WERI-Rb-1 (cell line): ENCODE measurements around the gene NUP43.
A peak's percentile ranks its signal among the peaks of the same experiment; 100 is the strongest.

Source experiments
- DNase-seq: peaks from one replicate; pipeline ENCODE4 v3.0.0-alpha.2; 2020
- H3K27ac ChIP-seq: fragments of 250-450 bp; sonication (Bioruptor Pico); 2 replicates; pipeline ENCODE4 v1.5.1; 2020; ENCODE audit warnings: mild to moderate bottlenecking, moderate library complexity
- H3K27me3 ChIP-seq: fragments of 250-450 bp; sonication (Bioruptor Pico); 2 replicates; pipeline ENCODE4 v1.5.1; 2021; ENCODE audit warnings: mild to moderate bottlenecking, low read depth, moderate library complexity; ENCODE audit not compliant: insufficient read depth, severe bottlenecking
- H3K36me3 ChIP-seq: fragments of 250-450 bp; sonication (Bioruptor Pico); 2 replicates; pipeline ENCODE4 v1.5.1; 2020; ENCODE audit warnings: mild to moderate bottlenecking, moderate library complexity
- H3K4me3 ChIP-seq: 2 replicates; pipeline ENCODE4 v1.5.1; 2011; ENCODE audit warnings: low read depth, mild to moderate bottlenecking, control low read depth, low read length
- H3K9me3 ChIP-seq: fragments of 250-450 bp; sonication (Bioruptor Pico); 2 replicates; pipeline ENCODE4 v1.5.1; 2021; ENCODE audit warnings: mild to moderate bottlenecking, moderate library complexity; ENCODE audit not compliant: severe bottlenecking
- TF ChIP-seq, protein P1 (sequence below): IDR thresholded peaks from 2 replicates; pipeline ENCODE4 v1.5.1; 2011; ENCODE audit warnings: low read depth, mild to moderate bottlenecking, control low read depth, inconsistent platforms, low read length

Gene NUP43, protein sequence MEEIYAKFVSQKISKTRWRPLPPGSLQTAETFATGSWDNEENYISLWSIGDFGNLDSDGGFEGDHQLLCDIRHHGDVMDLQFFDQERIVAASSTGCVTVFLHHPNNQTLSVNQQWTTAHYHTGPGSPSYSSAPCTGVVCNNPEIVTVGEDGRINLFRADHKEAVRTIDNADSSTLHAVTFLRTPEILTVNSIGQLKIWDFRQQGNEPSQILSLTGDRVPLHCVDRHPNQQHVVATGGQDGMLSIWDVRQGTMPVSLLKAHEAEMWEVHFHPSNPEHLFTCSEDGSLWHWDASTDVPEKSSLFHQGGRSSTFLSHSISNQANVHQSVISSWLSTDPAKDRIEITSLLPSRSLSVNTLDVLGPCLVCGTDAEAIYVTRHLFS

DNA sequence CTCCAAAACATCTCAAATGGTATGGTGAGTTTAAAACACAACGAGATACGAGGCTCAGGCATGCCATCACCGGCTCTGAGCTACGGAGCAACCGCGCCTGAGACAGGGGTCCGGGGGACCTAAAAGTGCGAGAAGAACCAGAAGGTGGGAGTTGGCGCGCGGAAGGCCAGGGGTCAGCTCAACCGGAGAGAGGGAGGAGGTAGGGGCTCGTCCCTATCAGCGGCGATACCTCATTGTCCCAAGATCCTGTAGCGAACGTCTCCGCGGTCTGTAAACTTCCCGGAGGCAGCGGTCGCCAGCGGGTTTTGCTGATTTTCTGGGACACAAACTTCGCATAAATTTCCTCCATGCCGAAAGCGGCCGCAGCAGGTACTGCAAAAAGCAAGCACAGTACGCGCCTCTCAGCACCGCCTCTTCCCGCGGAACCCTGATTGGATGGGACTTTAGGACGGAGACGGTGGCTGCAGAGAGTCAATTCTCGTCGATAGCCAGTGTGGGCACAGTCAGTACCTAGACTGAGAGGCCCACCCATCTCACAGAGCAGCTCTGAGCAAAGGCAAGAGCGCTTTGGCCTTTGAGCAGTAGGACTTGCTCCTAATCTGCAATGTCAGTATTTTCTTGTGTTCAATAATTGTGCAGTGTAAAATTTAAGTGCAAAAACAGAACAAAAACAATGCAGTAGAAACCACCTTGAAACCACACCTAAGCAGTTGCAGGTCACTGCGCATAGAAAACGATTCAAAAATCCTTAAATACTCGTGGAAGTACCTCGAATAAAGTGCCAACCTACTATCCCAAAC is at the start of gene NUP43:
Gene NUP43, minus strand, starts transcription at position 383 of the 800 bp plus-strand sequence. Its CDS starts 34 bp downstream, at position 349.
- H3K27ac ChIP-seq: peak within 1 kb of the TSS; percentile 72
- H3K36me3 ChIP-seq: peaks cover 30% of the 10 kb centered on the region
- DNase-seq: peak; percentile 96
- TF ChIP-seq, protein P1, sequence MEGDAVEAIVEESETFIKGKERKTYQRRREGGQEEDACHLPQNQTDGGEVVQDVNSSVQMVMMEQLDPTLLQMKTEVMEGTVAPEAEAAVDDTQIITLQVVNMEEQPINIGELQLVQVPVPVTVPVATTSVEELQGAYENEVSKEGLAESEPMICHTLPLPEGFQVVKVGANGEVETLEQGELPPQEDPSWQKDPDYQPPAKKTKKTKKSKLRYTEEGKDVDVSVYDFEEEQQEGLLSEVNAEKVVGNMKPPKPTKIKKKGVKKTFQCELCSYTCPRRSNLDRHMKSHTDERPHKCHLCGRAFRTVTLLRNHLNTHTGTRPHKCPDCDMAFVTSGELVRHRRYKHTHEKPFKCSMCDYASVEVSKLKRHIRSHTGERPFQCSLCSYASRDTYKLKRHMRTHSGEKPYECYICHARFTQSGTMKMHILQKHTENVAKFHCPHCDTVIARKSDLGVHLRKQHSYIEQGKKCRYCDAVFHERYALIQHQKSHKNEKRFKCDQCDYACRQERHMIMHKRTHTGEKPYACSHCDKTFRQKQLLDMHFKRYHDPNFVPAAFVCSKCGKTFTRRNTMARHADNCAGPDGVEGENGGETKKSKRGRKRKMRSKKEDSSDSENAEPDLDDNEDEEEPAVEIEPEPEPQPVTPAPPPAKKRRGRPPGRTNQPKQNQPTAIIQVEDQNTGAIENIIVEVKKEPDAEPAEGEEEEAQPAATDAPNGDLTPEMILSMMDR: peak; percentile 38; the same call in 1 of the 2 replicates
- no peaks in the 10 kb centered on the region for H3K27me3 ChIP-seq
- no peaks in the 10 kb centered on the region for H3K9me3 ChIP-seq
- H3K4me3 ChIP-seq: peak within 1 kb of the TSS; percentile 82

DNA sequence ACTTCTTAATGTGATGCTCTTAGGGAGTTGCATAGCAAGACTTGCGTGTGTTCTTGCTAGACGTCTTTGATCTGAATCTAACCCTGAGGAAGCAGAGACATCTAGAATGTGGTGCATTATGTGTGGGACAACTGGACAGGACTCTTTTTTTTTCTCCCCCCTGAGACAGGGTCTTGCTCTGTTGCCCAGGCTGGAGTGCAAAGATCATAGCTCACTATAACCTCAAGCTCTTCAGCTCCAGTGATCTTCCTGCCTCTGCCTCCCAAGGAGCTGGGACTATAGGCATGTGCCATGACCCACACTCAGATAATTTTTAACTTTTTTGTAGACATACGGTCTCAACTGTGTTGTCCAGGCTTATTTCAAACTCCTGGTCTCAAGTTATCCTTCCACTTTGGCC is 37.2 kb upstream of the NUP43 start:
- no peaks in the 10 kb centered on the region for H3K27me3 ChIP-seq
- no peaks in the 10 kb centered on the region for H3K9me3 ChIP-seq
- TF ChIP-seq, protein P1: no peak
- H3K27ac ChIP-seq: no peak overlapping the region
- no peak overlapping the region for H3K4me3 ChIP-seq
- peaks cover 29% of the 10 kb centered on the region for H3K36me3 ChIP-seq
- no peak for DNase-seq

DNA sequence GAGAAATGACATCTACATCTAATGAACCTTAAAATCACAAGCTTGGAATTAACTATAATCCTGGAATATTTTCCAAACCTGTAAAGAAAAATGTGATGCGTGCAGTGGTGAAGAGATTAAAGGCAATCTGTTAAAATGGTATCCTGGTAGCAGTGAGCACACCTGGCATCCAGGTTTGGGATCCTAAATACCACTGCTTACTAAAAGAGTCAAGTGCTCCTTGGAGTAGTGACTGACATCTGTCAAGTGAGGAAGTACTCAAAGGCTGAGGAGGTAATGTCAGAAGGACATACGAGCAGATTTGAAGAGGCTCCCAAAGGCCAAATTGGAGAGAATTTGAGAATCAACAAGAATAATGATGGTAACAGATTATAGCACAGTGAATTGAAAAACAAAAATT is 36.0 kb upstream of the NUP43 start:
- no peak overlapping the region for H3K27ac ChIP-seq

DNA sequence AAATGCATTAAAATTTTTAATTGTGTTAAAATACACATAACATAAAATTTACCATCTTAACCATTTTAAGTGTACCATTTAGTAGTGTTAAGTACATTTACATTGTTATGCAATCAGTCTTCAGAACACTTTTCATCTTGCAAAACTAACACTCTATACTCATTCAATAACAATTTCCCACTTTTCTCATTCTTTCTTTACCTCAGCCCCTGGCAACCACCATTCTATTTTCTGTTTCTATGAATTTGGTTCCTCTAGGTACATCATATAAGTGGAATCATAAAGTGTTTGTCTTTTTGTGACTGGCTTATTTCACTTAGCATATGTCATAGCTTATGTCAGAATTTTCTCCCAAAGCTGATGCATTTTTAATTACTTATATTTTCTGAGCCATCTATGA is 35.4 kb upstream of the NUP43 start:
- H3K27me3 ChIP-seq: no peaks in the 10 kb centered on the region
- DNase-seq: no peak
- no peak overlapping the region for H3K4me3 ChIP-seq
- no peaks in the 10 kb centered on the region for H3K9me3 ChIP-seq
- peaks cover 37% of the 10 kb centered on the region for H3K36me3 ChIP-seq
- TF ChIP-seq, protein P1: no peak
- H3K27ac ChIP-seq: no peak overlapping the region

More for the DNA sequence above, 36.0 kb upstream of the NUP43 start:
- H3K9me3 ChIP-seq: no peaks in the 10 kb centered on the region
- TF ChIP-seq, protein P1: no peak
- H3K4me3 ChIP-seq: no peak overlapping the region
- no peak for DNase-seq
- H3K36me3 ChIP-seq: peaks cover 31% of the 10 kb centered on the region
- H3K27me3 ChIP-seq: no peaks in the 10 kb centered on the region

DNA sequence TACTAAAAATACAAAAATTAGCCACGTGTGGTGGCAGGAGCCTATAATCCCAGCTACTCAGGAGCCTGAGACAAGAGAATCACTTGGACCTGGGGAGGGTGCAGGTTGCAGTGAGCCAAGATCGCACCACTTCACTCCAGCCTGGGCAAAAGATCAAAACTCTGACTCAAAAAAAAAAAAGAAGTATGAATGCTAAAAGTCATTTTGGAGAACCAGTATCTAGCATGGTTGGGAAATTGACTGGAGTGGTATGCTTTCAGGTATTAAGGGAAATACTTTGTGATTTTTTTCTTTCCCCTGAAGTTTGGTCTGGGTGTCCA is 33.3 kb upstream of the NUP43 start:
- Histone ChIP-seq H3K36me3 (peaks cover 53% of the 10 kb centered on the region), H3K27me3 (no peaks in the 10 kb centered on the region), H3K9me3 (no peaks in the 10 kb centered on the region), H3K4me3 (no peak overlapping the region), H3K27ac (no peak overlapping the region)
- TF ChIP-seq, protein P1: no peak
- DNase-seq: no peak
